Stimulated activated CD4-positive, alpha-beta T cell treated with anti-CD3 and anti-CD28 coated beads, Interleukin-12 subunit alpha, Interleukin-12 subunit beta, amount 100 ng/mL, for 48 hours (primary cell): ENCODE results near the gene TTPAL.

ENCODE experiments used
- DNase-seq, 3 donors: peaks; one replicate each; pipeline ENCODE4 v3.0.0-alpha.2; 2020; ENCODE audit warnings: low read depth in 2 of 3, low spot score in 1 of 3

TTPAL gene, protein sequence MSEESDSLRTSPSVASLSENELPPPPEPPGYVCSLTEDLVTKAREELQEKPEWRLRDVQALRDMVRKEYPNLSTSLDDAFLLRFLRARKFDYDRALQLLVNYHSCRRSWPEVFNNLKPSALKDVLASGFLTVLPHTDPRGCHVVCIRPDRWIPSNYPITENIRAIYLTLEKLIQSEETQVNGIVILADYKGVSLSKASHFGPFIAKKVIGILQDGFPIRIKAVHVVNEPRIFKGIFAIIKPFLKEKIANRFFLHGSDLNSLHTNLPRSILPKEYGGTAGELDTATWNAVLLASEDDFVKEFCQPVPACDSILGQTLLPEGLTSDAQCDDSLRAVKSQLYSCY

DNA sequence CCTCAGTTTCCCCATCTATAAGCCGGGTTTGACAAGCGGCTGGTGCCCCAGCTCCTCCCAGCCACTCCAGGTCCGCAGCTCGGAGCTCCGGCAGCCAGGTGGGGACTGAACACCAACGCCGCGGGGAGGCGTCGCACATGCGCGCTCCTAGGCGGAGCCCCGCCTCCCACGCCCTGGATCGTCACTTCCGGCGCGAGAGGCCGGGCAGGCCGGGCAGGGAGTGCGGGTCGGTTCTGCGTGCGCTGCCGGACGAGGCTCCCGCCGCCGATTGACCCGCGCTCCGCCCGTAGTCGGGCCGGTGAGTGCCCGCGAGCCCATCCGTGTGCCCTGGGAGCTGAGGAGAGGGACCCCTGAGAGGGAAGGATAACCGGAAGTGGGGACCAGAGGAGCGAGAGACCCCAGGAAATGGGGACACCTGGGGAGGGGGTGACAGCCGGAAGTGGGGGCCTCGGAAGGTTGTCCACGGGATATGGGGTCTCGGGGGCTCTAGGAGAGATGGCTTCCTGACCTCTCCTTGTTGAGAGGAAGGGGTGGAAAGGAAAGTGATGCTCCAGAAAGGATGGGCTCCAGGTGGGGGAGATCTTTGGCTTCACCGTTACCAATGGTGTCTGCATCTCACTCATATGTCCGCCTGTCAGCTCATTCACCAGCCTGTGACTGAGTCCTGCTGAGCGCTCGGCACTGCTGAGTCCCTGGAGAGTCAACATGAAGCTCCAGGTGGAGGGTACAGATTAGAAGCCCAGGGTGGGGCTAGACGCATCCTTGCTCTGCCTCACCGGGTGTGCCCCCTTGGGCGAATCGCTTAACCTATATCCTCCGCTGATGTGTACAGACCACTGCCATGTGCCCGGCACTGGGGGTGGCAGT lies at the start of gene TTPAL:
TSS of gene TTPAL (plus strand) at position 181 of the 867 bp plus-strand sequence. CDS start 4,126 bp downstream, outside the sequence.
- peak; percentile 82 to 87 (median 87) for DNase-seq

DNA sequence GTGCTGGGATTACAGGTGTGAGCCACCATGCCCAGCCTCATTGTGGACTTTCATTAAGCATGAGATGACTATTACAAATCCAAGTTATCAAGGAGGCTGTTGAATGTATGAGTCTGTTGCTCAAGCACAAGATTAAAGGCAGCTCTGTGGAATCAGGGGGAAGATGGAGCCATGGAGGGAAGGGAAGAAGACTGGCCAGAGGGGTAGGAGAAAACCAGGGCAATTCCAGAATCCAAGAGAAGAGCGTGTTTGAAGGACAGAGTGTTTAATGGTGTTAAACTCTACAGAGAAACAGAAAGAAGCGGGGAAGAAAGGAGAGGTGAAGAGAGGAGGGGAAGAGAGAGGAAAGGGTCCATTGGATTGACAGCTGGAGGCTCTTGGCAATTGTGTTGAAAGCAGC lies 49.8 kb upstream of the TTPAL start:
- DNase-seq = no peak

DNA sequence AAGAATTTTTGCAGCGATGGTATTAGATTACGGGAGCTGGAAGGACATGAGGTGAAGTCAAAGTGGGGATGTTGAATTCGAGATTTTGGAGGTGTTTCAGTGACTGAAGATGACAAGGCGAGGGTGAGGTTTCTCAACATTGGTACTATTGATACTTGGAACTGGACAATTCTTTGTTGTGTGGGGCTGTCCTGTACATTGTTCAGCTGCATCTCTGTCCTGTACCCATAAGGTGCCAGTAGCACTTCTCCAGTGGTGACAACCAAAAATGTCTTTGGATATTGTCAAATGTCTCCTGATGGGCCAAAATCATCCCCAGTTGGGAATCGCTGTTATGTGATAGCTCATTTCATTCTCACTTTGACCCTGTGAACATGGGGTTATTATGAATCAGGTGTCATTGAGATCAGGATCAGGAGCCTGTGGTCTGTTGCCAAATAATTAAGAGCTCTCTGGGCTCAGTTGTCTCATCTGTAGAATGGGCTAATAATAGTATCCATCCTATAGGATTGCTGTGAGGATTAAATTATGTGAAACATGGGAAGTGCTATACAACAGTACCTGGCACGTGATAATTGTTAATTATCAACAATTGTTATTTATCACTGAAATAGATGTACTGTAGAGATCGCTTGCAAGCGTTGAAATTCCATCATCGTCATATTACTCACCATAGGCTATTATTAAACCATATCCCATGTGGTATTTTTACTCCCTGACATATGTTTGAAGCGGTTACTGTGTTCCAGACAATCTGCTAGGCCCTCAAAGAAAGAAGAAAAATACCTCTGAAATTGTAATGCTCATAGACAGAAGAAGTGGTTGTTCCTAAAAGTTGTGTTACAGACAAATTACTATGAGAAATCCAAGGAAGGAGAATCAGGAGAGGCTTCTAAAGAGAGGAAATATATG lies 48.5 kb upstream of the TTPAL start:
- no peak for DNase-seq

GRCh38 chr20:44427804-44428173 lies 47.9 kb upstream of the TTPAL start:
- DNase-seq = no peak

- no peak for DNase-seq
Observed at GRCh38 chr20:44428174-44429016, 47.3 kb upstream of the TTPAL start.

- no peak for DNase-seq
Observed at GRCh38 chr20:44429017-44429339, 46.7 kb upstream of the TTPAL start.

- no peak for DNase-seq
Observed at GRCh38 chr20:44429419-44430269, 46.0 kb upstream of the TTPAL start.

DNA sequence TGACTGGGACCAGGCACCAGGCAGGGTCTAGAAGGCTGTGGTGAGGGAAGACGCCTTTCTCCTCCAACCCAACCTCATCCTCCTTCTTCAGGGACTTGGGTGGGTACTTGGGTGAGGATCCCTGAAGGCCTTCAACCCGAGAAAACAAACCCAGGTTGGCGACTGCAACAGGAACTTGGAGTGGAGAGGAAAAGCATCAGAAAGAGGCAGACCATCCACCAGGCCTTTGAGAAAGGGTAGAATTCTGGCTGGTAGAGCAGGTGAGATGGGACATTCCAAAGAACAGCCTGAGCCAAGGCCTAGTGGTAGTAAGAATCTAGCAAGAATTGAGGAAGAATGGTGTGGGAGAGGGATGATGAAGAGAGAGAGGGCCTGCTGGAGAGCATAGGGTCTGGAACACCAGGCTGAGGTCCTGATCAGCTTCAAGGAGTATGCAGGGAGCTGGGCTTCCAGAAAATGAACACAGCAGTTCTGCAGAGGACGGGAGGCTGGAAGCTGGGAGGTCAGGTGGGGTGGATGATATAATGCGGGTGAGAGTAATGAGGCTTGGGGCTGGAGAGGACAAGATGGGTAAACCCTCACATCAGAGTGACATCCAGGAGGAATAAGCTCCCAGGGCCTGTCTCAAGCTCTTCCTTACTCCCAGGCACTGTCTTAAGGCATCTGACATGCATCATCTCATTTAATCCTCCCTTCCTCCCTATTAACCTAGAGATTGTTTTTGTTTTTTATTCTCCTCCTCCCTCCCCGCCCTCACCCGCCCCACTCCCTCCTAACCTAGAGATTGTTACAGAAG lies 45.2 kb upstream of the TTPAL start:
- DNase-seq = no peak

DNA sequence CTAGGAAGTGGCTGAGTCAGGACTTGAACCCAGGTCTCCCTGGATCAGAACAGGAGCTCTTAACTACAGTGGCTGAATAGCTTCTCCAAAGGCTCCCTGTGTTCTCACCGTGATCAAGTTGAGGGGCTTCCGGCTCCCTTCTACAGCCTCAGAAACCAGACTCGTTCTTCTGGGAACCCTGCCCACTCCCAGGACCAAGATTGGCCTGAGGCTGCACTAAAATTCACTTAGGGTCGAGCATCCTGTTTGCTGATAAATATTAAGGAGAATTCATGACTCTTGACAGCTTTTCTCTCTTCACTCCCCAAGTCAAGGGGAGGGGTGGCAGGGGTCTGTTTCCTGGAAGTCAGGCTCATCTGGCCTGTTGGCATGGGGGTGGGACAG lies 44.6 kb upstream of the TTPAL start:
- no peak for DNase-seq

DNA sequence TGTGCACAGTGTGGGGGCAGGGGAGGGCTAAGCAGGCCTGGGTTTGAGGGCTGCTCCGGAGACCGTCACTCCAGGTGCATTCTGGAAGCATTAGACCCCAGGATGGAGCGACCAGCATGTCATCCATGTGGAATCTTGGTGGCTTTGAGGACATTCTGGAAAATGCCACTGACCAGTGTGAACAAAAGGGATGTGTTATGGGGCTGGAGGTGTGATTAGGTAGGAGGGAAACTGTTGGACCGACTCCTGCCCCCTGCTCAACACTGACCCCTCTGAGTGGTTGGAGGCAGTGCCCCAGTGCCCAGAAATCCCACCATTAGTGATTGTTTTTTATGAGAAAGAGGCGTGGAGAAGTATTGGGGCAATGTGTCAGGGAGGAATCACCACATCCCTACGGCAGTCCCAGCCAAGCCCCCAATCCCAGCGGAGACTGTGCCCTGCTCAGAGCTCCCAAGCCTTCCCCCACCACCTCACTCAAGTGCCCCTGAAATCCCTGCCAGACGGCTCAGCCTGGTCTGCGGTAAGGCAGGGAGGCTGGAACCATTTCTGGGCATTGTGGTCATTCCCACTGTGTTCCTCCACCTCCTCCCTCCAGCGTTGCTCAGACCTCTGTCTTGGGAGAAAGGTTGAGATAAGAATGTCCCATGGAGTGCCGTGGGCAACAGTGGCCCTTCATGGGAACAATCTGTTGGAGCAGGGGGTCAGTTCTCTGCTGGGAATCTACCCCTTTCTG lies 44.0 kb upstream of the TTPAL start:
- no peak for DNase-seq

DNA sequence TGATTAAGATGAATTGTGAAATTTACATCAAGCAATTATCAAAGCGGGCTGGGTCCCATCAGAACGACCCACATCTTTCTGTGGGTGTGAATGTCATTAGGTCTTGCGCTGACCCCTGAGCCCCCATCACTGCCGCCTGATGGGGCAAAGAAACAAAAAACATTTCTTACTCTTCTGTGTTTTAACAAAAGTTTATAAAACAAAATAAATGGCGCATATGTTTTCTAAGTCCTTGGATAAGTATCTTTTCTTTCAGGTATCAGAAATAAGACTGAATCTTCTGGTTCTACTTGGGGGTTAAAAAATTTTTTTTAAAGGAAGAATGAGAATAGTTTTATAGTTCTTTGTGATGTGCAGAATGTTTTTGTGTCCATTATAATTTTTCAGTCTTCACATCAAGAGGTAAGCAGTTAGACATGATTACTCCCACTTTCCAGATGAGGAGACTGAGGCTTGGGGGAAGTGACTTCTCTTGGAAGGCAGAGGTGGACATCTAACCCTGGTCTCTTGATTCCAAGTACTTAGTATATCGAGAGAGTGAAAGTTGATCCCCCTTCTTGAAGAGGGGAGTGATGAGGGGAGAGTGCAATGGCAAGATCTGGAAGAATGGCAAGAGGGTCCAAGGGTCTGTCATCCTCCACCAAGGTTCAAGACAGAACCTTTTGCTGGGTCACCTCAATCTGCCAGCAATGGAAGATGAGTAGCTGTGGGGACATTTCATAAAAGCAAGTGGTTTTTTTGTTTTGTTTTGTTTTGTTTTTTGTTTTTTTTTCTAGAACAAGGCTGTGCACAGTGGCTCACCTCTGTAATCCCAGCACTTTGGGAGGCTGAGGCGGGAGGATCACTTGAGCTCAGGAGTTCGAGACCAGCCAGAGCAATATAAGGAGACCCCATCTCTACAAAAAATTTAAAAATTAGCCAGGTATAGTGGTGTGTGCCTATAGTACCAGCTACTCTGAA lies 42.8 kb upstream of the TTPAL start:
- DNase-seq = no peak

GRCh38 chr20:44433751-44434538 lies 41.7 kb upstream of the TTPAL start:
- DNase-seq = no peak

DNA sequence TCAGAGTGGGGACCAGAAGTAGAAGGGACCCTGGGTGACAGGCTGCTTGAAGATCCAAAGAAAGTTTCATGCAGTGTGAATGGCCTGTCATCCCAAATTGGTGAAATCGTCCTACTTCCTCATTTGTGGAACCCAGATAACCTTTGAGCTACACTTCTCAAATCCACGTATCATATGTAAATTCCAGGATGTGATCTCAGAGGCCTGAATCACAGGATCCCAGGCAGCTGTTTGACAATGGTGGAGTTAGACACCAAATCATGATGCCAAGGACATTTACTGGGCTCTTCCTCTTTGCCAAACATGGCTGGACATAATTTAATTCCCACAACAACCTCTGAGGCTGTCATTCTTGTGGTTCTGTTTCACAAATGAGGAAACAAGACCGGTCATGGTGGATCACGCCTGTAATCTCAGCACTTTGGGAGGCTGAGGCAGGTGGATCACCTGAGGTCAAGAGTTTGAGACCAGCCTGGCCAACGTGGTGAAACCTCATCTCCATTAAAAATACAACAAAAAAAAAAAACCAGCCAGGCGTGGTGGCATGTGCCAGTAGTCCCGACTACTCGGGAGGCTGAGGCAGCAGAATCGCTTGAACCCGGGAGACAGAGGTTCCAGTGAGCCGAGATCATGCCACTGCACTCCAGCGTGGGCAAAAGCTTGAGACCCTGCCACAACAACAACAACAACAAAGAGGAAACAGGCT lies 39.9 kb upstream of the TTPAL start:
- no peak for DNase-seq

DNA sequence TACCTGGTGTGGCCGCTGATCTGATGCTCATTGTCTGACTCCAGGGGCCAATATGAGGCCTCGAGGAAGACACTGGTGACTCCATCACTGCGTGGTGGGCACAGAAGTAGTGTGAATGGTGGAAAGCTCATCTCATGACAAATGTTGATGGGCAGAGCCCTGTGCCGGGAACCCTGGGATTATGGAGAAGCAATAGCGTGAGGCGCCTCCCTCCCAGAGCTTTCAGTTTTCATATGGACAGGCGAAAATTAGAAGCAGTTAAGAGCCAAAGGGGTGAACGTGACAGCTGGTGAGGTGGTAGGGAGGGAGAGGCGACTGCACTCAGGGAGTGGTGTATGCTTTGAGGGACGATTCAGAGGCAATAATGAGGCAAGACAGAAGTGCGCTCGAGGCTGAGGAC lies 39.3 kb upstream of the TTPAL start:
- DNase-seq = no peak

- no peak for DNase-seq
Observed at GRCh38 chr20:44437497-44437896, 38.2 kb upstream of the TTPAL start.

- DNase-seq = no peak
Observed at GRCh38 chr20:44438782-44439181, 36.9 kb upstream of the TTPAL start.
